ENCODE measurements around the gene REXO4. TPM values are rescaled to one million over a fixed set of nuclear protein-coding genes. Genes with fewer than 3 reads are reported as not detected.

REXO4 gene
- total and polyA plus RNA-seq, 2 experiments from 2014 or later, result 17.2 to 19.4 TPM

GRCh38 chr9:133458643-133459312, 41.0 kb upstream of the REXO4 start:
- peaks cover 11% of the 10 kb centered on the region for H4K20me1 ChIP-seq (ENCODE audit: insufficient read depth, poor library complexity, severe bottlenecking)
- H3K27me3 ChIP-seq, result no peaks in the 10 kb centered on the region
- no peaks in the 10 kb centered on the region for H3K9me3 ChIP-seq (ENCODE audit: low read depth)
- no peak for TF ChIP-seq CTCF (IDR thresholded peaks at IDR 0.05; ENCODE audit: poor library complexity)
- TF ChIP-seq EZH2phosphoT487 (IDR thresholded peaks at IDR 0.05; ENCODE audit: low read depth, severe bottlenecking, unreplicated experiment), result no peak
- no peak for TF ChIP-seq EZH2 (IDR thresholded peaks at IDR 0.05; ENCODE audit: borderline replicate concordance)
- H3K36me3 ChIP-seq (replicated peaks; ENCODE audit: insufficient read depth, low read depth), result no peaks in the 10 kb centered on the region
- no peaks in the 10 kb centered on the region for H3K9me2 ChIP-seq (replicated peaks; ENCODE audit: insufficient read depth)
- no peak overlapping the region for H2AFZ ChIP-seq
- H3K4me3 ChIP-seq, result no peak overlapping the region
- DNase-seq (ENCODE audit: low spot score), result no peak
- H3K27ac ChIP-seq, result no peak overlapping the region
- 84% methylated on average over 16 of the region's 16 CpGs for WGBS (ENCODE audit: low lambda C conversion rate, missing lambda C conversion rate)
- H3K79me2 ChIP-seq, result peaks cover 28% of the 10 kb centered on the region
- peaks cover 9% of the 10 kb centered on the region for H3K4me1 ChIP-seq (ENCODE audit: insufficient read depth)
- H3K4me2 ChIP-seq, result peak overlapping the region; percentile 81

GRCh38 chr9:133457748-133458147, 39.9 kb upstream of the REXO4 start:
- H3K4me2 ChIP-seq, result no peak overlapping the region
- DNase-seq (ENCODE audit: low spot score), result no peak
- no peaks in the 10 kb centered on the region for H3K9me3 ChIP-seq (ENCODE audit: low read depth)
- H3K36me3 ChIP-seq (replicated peaks; ENCODE audit: insufficient read depth, low read depth), result no peaks in the 10 kb centered on the region
- H4K20me1 ChIP-seq (ENCODE audit: insufficient read depth, poor library complexity, severe bottlenecking), result peaks cover 6% of the 10 kb centered on the region
- H3K4me3 ChIP-seq, result no peak overlapping the region
- WGBS (ENCODE audit: low lambda C conversion rate, missing lambda C conversion rate), result 94% methylated on average over 11 of the region's 11 CpGs
- H3K4me1 ChIP-seq (ENCODE audit: insufficient read depth), result peaks cover 9% of the 10 kb centered on the region
- TF ChIP-seq EZH2phosphoT487 (IDR thresholded peaks at IDR 0.05; ENCODE audit: low read depth, severe bottlenecking, unreplicated experiment) (no peak), EZH2 (IDR thresholded peaks at IDR 0.05; ENCODE audit: borderline replicate concordance) (no peak), CTCF (IDR thresholded peaks at IDR 0.05; ENCODE audit: poor library complexity) (no peak)
- no peaks in the 10 kb centered on the region for H3K9me2 ChIP-seq (replicated peaks; ENCODE audit: insufficient read depth)
- H3K79me2 ChIP-seq, result peaks cover 18% of the 10 kb centered on the region
- no peak overlapping the region for H3K27ac ChIP-seq
- no peak overlapping the region for H2AFZ ChIP-seq
- H3K27me3 ChIP-seq, result no peaks in the 10 kb centered on the region

- H3K9me3 ChIP-seq (ENCODE audit: low read depth), result no peaks in the 10 kb centered on the region
- H3K27ac ChIP-seq, result no peak overlapping the region
- TF ChIP-seq EZH2 (IDR thresholded peaks at IDR 0.05; ENCODE audit: borderline replicate concordance) (no peak), CTCF (IDR thresholded peaks at IDR 0.05; ENCODE audit: poor library complexity) (no peak), EZH2phosphoT487 (IDR thresholded peaks at IDR 0.05; ENCODE audit: low read depth, severe bottlenecking, unreplicated experiment) (no peak)
- no peaks in the 10 kb centered on the region for H3K27me3 ChIP-seq
- H3K36me3 ChIP-seq (replicated peaks; ENCODE audit: insufficient read depth, low read depth), result no peaks in the 10 kb centered on the region
- no peak overlapping the region for H3K4me2 ChIP-seq
- H3K9me2 ChIP-seq (replicated peaks; ENCODE audit: insufficient read depth), result no peaks in the 10 kb centered on the region
- peaks cover under 1% of the 10 kb centered on the region for H4K20me1 ChIP-seq (ENCODE audit: insufficient read depth, poor library complexity, severe bottlenecking)
- peaks cover 13% of the 10 kb centered on the region for H3K79me2 ChIP-seq
- H3K4me3 ChIP-seq, result no peak overlapping the region
- DNase-seq (ENCODE audit: low spot score), result no peak
- no peak overlapping the region for H2AFZ ChIP-seq
- WGBS (ENCODE audit: low lambda C conversion rate, missing lambda C conversion rate), result 91% methylated on average over 13 of the region's 13 CpGs
- H3K4me1 ChIP-seq (ENCODE audit: insufficient read depth), result peaks cover 9% of the 10 kb centered on the region
Observed at GRCh38 chr9:133457233-133457632, 39.4 kb upstream of the REXO4 start.
